Endothelial cell of umbilical vein (primary cell): Measurements from ENCODE around the gene SMPDL3B. TPM values are rescaled to one million over a fixed set of nuclear protein-coding genes. Genes with fewer than 3 reads are reported as not detected.
"Not testable (repeated sequence)": the region's sequence is repeated elsewhere in the genome, so short reads cannot be mapped to it uniquely, and the experiment has no call there.

Experiments
- BruUV-seq: library from RNA; stranded (reverse); fragments of 400-500 nt; replicated peaks from 2 replicates; lab custom pipeline; 2021; lab: Mats Ljungman, UMichigan
- CTCF ChIA-PET: fragments of 300-600, 350-600 bp; sonication (Branson Sonifier 250); formaldehyde crosslinking; loops from one replicate; lab custom pipeline; 2021; ENCODE audit warnings: antibody characterized with exemption, inconsistent platforms; lab: Charles Lee
- POLR2A ChIA-PET: fragments of 300-600, 350-600 bp; sonication (Branson Sonifier 250); formaldehyde crosslinking; loops from one replicate; lab custom pipeline; 2021; ENCODE audit warnings: antibody characterized with exemption, inconsistent platforms; lab: Charles Lee
- DNase-seq: peaks from one replicate; pipeline ENCODE4 v3.0.0-alpha.2; 2011; ENCODE audit warnings: low read depth, low spot score
- FAIRE-seq: peaks from 2 replicates; lab custom pipeline; 2011; peaks lifted over from hg19 to GRCh38; lab: Jason Lieb, UNC
- H2AFZ ChIP-seq: 2 replicates; pipeline ENCODE4 v1.6.0; 2012; ENCODE audit warnings: low read depth, low read length, control low read depth, inconsistent platforms
- H3K27ac ChIP-seq: 2 replicates; pipeline ENCODE4 v1.5.1; 2011; ENCODE audit warnings: low read depth, mild to moderate bottlenecking, control low read depth, low read length, moderate library complexity; ENCODE audit not compliant: insufficient read depth
- H3K27me3 ChIP-seq, 2 experiments: 2 replicates each; pipeline versions ENCODE4 v1.6.0 to v1.6.1; 2011; ENCODE audit warnings: low read length in 2 of 2, mixed read lengths in 1 of 2; ENCODE audit not compliant: control insufficient read depth in 2 of 2, insufficient read depth in 2 of 2
- H3K36me3 ChIP-seq, 2 experiments: 2 replicates in 1 of 2; 3 replicates in 1 of 2; pipeline ENCODE4 v1.5.1; 2011; ENCODE audit warnings: low read length in 2 of 2, mild to moderate bottlenecking in 1 of 2, moderate library complexity in 1 of 2; ENCODE audit not compliant: control insufficient read depth in 2 of 2, insufficient read depth in 2 of 2; ENCODE audit errors: extremely low read depth in 1 of 2
- H3K4me1 ChIP-seq: 3 replicates; pipeline ENCODE4 v1.5.1; 2011; ENCODE audit warnings: mild to moderate bottlenecking, low read length; ENCODE audit not compliant: control insufficient read depth, insufficient read depth; ENCODE audit errors: extremely low read depth
- H3K4me2 ChIP-seq: 2 replicates; pipeline ENCODE4 v1.6.1; 2011; ENCODE audit warnings: low read length, control low read depth, mixed read lengths; ENCODE audit not compliant: insufficient read depth
- H3K4me3 ChIP-seq, 3 experiments: fragments of 200-600 bp in 1 of 3; sonication (generic), shearing (Covaris generic) in 1 of 3; replicated peaks in 1 of 3; 2 replicates each; pipeline ENCODE4 v1.5.1; 2011 to 2016; ENCODE audit warnings: control low read depth in 3 of 3, low read length in 3 of 3, mild to moderate bottlenecking in 2 of 3, inconsistent platforms in 1 of 3, low read depth in 1 of 3, moderate library complexity in 1 of 3; ENCODE audit not compliant: insufficient read depth in 1 of 3
- H3K79me2 ChIP-seq: 2 replicates; pipeline ENCODE4 v1.6.0; 2012; ENCODE audit warnings: low read length, inconsistent platforms; ENCODE audit not compliant: control insufficient read depth, insufficient read depth
- H3K9ac ChIP-seq: replicated peaks from 2 replicates; pipeline ENCODE3; 2011; ENCODE audit warnings: low read length, control low read depth; ENCODE audit not compliant: insufficient read depth; ENCODE audit errors: extremely low read depth
- H3K9me1 ChIP-seq: replicated peaks from 3 replicates; pipeline ENCODE4 v1.6.0; 2011; ENCODE audit warnings: mild to moderate bottlenecking, low read length; ENCODE audit not compliant: control insufficient read depth, insufficient read depth; ENCODE audit errors: extremely low read depth
- H3K9me3 ChIP-seq: replicated peaks from 2 replicates; pipeline ENCODE4 v1.5.1; 2012; ENCODE audit warnings: low read length, inconsistent platforms; ENCODE audit not compliant: control insufficient read depth, insufficient read depth
- H4K20me1 ChIP-seq: replicated peaks from 2 replicates; pipeline ENCODE3; 2011; ENCODE audit warnings: mild to moderate bottlenecking, low read length; ENCODE audit not compliant: control insufficient read depth, insufficient read depth; ENCODE audit errors: extremely low read depth
- dilution Hi-C: fragments of 300-500 bp; cut with MboI; formaldehyde crosslinking; loops from one replicate; pipeline ENCODE4 v1.15.0; 2019; ENCODE audit warnings: low sequenced_read_pairs; ENCODE audit not compliant: extremely low pct_ligation_motif_present
- intact Hi-C: fragments of 100-400 bp; cut with micrococcal nuclease; formaldehyde crosslinking; loops from one replicate; pipeline ENCODE4 v1.10.0; 2022
- polyA plus RNA-seq, 4 experiments: library from polyadenylated mRNA; depleted of rRNA in 3 of 4; stranded (reverse) in 3 of 4; unstranded in 1 of 4; fragments of >200 nt; gene quantifications; 2 replicates each; pipeline versions ENCODE4 v1.2.1 to v1.2.3, GENCODE V29; 2011 to 2012; ENCODE audit warnings: missing spikeins in 1 of 4
- total RNA-seq: library from RNA; stranded (reverse); gene quantifications from 2 replicates; pipeline ENCODE4 v1.2.3, GENCODE V29; 2021

The SMPDL3B gene
- total and polyA plus RNA-seq, 2 donors (not counting 3 experiments of a cell fraction or from before 2014, with no cell fraction given), result 1.3 TPM; not detected in 1

- H3K9me3 ChIP-seq, BruUV-seq, H3K4me3 ChIP-seq, H3K79me2 ChIP-seq, H3K9ac ChIP-seq, H3K9me1 ChIP-seq, FAIRE-seq, POLR2A ChIA-PET, intact Hi-C loops, DNase-seq, dilution Hi-C loops, H2AFZ ChIP-seq, H3K27me3 ChIP-seq, H3K4me1 ChIP-seq, H3K4me2 ChIP-seq, H4K20me1 ChIP-seq, H3K27ac ChIP-seq: not testable (repeated sequence)
- CTCF ChIA-PET, result interaction anchor here (1.0 to 1.1 kb wide), 3 partner anchors 45 to 206 kb away, joined by 3 to 5 read pairs (median 3); no protein-coding TSS in a partner anchor
- peaks cover 9 to 20% of the 10 kb centered on the region in 2 experiments for H3K36me3 ChIP-seq
Observed at GRCh38 chr1:28003117-28003516, 68.3 kb downstream of the SMPDL3B start.

Other genes with a start within 250 kb of the SMPDL3B start
- 11.9 and 12.8 TPM in 2 replicates for gene FAM76A, start 209.0 kb upstream of the SMPDL3B start, total RNA-seq
- 1.8 and 1.9 TPM in 2 replicates for gene FAM76A, start 209.0 kb upstream of the SMPDL3B start, polyA plus RNA-seq
- gene STX12, start 161.8 kb upstream of the SMPDL3B start, total RNA-seq, result 83.8 and 90.3 TPM in 2 replicates
- 26.1 and 28.7 TPM in 2 replicates for gene STX12, start 161.8 kb upstream of the SMPDL3B start, polyA plus RNA-seq
- 45.4 and 48.5 TPM in 2 replicates for gene PPP1R8, start 104.2 kb upstream of the SMPDL3B start, total RNA-seq
- 32.3 and 39.0 TPM in 2 replicates for gene PPP1R8, start 104.2 kb upstream of the SMPDL3B start, polyA plus RNA-seq
- 6.3 and 11.1 TPM in 2 replicates for gene THEMIS2, start 62.5 kb upstream of the SMPDL3B start, total RNA-seq
- gene THEMIS2, start 62.5 kb upstream of the SMPDL3B start, polyA plus RNA-seq, result 15.3 and 15.7 TPM in 2 replicates
- 29.4 and 29.8 TPM in 2 replicates for gene RPA2, start 20.4 kb upstream of the SMPDL3B start, total RNA-seq
- gene RPA2, start 20.4 kb upstream of the SMPDL3B start, polyA plus RNA-seq, result 21.9 and 22.0 TPM in 2 replicates
- 10.0 TPM in 2 replicates for gene XKR8, start 25.0 kb downstream of the SMPDL3B start, total RNA-seq
- 13.1 and 15.2 TPM in 2 replicates for gene XKR8, start 25.0 kb downstream of the SMPDL3B start, polyA plus RNA-seq
- 29.7 and 33.0 TPM in 2 replicates for gene EYA3, start 153.6 kb downstream of the SMPDL3B start, total RNA-seq
- gene EYA3, start 153.6 kb downstream of the SMPDL3B start, polyA plus RNA-seq, result 12.7 TPM in 2 replicates
- 0.18 and 0.20 TPM in 2 replicates for gene PTAFR, start 241.7 kb downstream of the SMPDL3B start, total RNA-seq
- 0.32 and 0.33 TPM in 2 replicates for gene PTAFR, start 241.7 kb downstream of the SMPDL3B start, polyA plus RNA-seq